NCI-H1436 treated with DMSO at 0.1 percent for 48 hours (cell line): ENCODE measurements around the gene CRAMP1.

Experiments
- DNase-seq: peaks from one replicate; lab custom pipeline; 2025; lab: John Stamatoyannopoulos, UW

Gene CRAMP1

DNA sequence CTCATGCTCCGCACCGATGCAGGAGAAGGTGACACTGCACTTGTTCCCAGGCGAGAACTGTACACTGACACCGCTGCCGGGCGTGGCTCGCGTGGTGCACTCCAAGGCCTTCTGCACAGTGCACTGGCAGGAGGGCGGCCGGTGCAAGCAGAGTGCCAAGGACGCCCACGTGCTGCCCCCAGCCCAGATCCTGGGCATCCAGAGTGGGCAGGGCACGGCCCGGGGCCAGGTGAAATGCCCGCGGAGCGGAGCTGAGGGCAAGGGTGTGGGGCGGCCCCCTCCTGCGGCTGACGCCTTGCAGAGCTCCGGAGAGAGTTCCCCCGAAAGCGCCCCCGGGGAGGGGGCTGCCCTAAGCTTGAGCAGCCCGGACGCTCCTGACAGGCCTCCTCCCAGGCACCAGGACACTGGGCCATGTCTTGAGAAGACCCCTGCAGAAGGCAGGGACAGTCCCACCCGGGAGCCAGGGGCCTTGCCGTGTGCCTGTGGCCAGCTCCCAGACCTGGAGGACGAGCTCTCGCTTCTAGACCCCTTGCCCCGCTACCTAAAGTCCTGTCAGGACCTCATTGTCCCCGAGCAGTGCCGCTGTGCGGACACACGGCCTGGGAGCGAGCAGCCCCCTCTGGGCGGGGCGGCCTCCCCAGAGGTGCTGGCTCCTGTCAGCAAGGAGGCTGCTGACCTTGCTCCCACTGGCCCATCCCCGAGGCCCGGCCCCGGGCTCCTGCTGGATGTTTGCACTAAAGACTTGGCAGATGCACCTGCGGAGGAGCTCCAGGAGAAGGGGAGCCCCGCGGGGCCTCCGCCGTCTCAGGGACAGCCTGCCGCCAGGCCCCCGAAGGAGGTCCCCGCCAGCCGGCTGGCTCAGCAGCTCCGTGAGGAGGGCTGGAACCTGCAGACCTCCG lies 44.0 kb downstream of the CRAMP1 start:
- no peak for DNase-seq

- DNase-seq = no peak
Measured at GRCh38 chr16:1656808-1657617, 44.9 kb downstream of the CRAMP1 start.

DNA sequence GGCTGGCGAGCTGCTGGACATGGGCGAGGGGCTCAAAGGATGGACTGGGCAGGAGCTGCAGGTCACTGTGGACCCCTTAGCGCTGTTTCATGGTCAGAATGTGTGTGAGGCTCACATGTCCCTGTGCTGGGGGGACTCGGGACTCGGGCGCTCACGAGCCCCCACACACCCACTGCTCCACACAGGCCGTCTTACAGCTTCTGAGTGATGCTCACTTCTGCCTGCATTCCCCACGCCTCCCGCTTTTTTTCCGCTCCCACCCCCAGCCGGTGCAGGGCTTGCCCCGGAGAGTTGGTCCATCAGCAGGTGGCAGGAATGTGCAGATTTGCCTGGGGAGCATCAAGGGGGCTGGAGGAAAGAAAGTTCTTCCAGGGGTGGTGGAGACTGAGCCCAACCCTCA lies 45.7 kb downstream of the CRAMP1 start:
- DNase-seq = no peak

DNA sequence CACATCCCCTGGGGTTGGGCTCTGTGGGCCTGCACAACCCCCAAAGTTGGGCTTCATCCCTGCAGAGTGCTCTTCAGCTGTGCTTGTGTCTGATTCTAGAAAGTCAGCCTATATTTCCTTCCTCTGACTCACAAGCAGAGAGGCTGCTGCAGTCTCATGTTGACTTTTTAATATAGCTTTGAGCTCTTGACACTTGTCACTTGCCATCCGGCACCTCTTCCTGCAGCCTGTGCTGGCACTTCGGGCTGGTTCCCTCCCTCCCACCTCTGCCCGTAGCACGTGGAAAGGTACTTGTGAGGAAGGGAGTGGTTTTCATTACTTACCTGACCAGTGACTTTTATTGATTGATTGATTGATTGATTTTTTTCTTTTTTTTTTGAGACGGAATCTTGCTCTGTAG lies 46.9 kb downstream of the CRAMP1 start:
- no peak for DNase-seq

GRCh38 chr16:1661826-1662225 lies 49.7 kb downstream of the CRAMP1 start:
- DNase-seq = no peak

GRCh38 chr16:1662543-1662942 lies 50.4 kb downstream of the CRAMP1 start:
- DNase-seq = no peak

DNA sequence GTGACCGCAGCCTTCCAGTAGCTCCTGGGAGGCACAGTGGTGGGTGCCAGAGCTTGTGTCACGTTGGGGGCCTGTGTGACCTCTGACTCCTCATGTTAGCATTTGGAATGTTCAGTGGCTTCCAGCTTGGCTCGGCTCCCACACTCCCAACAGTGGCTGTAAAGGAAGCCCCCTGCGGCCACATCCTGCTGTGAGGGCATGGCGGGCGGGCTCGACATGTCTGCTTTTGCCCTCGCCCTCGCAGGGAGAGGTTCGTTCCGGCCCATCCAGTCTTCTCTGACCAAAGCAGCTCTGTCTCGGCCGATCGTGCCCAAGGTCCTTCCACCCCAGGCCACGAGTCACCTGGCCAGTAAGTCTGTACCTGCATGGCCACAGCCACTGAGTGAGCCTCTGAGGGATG lies 53.7 kb downstream of the CRAMP1 start:
- DNase-seq = no peak

- no peak for DNase-seq
Measured at GRCh38 chr16:1666316-1666715, 54.2 kb downstream of the CRAMP1 start.

GRCh38 chr16:1667271-1667670 lies 55.1 kb downstream of the CRAMP1 start:
- DNase-seq = no peak

DNA sequence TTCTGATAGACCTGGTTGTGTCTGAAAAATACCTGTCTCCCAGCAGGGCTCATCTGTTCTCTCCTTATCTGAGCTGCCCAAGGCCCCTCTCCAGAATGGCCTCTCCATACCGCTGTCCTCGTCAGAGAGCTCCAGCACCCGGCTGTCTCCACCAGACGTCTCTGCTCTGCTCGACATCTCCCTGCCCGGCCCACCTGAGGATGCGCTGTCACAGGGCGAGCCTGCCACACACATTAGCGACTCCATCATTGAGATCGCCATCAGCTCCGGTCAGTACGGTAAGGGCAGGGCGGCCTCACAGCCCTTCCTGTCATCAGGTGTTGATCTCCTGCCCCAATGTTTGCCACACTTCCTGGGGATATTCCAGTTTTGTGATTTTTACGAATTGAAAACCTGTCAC lies 55.8 kb downstream of the CRAMP1 start:
- DNase-seq = no peak

DNA sequence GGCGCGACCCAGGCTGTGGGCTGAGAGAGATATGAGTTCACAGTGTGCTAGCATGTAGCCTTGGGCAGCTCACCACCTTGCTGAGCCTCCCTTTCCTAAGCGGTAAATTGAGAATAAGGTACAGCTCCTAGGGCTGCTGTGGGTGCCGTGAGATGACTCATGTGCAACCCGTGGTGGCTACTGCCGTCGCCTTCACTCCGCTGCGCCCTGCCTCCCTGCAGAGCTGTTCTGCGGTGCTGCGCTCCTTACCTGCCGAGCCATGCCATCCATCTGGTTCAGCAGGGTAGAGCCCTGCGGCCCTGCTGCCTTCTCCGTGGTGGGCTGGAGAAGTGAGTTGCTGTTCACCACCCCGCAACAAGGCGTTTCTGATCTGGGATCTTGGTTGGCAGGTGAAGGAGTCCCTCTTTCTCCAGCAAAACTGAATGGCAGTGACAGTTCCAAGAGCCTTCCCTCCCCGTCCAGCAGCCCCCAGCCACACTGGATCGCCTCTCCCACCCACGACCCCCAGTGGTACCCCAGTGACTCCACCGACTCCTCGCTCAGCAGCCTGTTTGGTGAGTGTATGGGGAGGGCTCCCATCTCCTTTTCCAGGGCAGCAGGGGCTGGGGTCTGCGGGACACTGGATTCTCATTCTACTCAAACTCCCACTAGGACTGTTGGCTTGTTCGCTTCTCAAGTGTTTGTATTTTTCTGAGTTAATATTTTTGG lies 56.6 kb downstream of the CRAMP1 start:
- DNase-seq = no peak

DNA sequence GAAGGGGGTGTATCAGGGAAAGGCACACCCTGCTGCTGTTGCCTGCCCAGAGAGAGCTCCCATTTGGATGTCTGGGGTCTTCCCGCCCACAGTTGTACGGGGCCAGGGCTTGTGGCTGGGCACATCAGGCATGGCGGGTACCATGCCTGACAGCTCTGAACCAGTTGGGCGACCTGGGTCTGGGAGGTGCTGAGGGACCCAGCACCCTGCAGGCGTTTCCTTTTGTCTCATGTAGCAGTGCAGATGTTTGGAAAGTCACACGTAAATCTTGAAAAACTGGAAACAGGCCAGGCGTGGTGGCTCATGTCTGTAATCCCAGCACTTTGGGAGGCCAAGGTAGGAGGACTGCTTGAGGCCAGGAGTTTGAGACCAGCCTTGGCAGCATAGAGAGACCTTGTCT lies 57.5 kb downstream of the CRAMP1 start:
- no peak for DNase-seq

DNA sequence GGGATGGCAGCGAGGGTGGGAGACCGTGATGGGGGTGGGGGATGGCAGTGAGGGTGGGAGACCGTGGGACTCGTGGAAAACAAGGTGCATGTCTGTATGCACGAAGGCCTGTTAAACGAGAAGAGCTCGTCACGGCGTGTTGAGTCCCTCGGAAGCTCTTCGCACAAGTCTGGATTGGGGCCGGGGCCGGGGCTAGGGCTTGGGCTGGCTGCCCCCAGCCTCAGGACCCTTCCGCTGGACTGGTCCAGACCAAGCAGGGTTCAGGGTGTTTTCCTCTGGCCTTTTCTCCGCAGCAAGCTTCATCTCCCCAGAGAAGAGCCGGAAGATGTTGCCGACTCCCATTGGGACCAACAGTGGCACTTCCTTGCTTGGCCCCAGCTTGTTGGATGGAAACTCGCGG lies 58.2 kb downstream of the CRAMP1 start:
- no peak for DNase-seq

DNA sequence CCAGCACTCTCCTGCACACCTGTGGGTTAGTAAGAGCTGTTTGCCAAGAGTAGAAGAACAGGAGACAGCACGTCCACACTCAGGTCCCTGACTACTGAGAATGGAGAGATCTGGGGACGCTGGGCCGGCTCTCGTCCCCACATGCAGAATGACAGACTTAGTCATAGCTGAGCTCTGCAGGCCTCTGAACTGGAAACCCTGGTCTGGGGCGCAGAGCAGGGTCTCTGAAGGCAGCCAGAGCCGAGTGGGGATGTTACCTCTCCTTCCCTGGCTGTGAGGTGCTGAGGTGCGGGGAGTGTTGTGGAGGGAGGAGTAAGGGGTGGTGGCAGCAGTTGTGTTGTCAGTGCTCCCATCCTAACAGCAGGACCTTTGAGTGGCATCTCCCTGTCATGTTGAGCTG lies 58.7 kb downstream of the CRAMP1 start:
- DNase-seq = no peak

DNA sequence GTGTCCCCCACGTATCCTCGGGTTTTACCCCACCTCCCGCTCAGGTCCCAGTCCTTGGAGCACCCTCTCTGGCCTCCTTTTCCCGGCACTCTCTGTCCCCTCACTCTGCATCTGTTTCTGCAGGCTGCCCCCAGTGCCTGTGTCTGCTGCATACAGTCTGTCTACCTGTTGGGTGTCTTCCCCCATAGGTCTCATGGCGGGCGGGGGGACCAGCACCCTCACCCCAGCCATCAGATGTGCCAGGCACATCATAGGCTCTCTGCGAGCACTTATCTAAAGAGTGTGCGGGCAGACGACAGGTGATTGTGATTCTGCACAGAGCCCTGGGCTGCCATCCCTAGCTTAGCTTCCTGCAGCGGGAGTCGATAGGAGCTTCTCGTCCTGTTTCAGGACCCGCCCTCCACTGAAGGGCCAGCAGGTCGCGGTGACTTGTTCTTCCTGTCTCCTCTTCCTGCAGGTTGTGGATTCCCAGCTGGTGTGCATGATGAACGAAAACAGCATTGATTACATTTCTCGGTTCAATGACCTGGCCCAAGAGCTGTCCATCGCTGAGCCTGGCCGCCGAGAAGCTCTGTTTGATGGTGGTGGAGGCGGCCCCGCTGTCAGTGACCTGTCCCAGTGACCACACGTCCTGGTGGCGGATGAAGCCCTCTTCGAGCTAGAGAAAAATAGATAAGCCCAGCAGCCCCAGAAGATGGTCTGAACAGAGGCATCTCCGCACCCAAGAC lies 61.4 kb downstream of the CRAMP1 start:
- no peak for DNase-seq

DNA sequence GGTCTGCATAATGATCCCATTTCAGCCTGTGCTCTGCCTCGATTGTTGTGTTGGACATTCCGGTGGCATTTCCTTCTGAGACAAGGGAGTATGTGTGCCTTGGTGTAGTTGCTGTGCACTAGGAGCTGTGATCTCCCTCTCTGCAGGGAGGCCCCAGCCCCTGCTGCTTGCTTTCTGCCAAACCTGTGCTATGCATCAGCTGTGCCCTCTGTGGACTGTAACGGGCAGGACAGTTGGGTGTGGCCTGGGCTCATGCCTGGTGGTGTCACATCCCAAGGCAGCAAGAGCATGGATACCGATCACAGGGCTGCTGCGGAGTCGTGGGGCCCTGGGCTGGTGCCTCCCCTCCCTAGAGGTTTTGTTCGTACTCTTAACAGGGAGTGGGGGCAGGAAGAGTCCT lies 62.1 kb downstream of the CRAMP1 start:
- no peak for DNase-seq

DNA sequence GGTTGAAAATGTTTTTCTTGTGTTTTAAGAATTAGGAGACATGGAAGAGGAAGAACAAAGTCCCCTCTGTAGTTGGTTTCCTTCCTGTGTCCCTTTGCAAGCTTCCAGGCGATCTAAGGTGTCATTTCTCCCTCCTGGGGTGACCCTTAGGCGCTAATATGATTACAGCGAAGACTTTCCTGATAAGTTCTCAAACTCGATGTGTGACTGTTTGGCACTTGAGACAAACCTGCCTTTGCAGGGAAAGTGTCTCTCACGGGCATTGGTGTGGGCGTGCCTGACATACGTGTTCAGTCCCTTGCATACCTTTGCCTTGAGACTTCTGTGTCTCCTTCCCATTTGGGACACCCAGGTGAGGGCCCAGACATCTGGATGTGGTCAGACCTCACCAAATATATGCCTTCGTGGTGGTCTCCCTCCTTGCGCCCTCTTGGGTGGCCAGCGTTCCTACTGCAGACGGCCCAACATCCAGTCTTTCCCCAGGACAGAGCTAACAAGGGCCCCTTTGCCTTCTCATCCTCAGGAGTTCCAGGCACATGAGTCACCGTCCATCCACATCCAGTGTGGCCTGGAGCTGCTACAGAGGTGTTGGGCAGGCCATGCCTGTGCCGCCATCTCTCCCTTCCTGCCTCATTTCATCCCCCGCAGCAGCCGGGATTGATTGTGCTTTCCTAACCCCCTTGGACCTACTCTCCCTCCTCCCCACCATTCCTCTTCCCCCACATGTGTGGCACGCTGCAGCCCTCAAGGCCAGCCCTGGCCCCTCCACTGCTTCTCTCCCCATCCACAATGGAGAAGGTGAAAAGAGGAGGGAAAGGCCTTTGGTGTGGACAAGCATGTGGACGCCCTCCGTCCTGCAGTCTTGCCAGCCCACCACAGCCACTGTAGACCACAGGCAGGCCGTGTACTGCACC lies 62.8 kb downstream of the CRAMP1 start:
- DNase-seq = no peak

DNA sequence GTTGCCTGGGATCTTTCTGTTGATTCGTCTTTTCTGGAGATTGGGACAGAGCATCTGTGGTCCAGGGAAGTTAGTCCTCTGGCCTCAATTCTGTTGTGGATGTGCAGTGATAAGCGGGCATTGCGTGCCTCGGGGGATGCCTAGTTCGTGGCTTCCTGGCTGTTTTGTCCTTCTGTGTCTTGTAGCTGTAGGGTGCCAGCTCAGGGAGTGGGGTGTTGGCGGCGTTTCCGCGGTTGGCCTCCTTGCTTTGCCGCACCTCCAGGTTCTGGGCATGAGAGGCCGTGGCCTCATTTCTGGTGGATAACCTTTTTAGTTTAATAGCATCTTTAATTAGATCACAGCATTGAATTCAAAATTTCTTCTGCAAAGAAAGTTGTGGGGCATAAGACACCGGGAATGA lies 64.5 kb downstream of the CRAMP1 start:
- DNase-seq = no peak

GRCh38 chr16:1677339-1677738 lies 65.2 kb downstream of the CRAMP1 start:
- no peak for DNase-seq

DNA sequence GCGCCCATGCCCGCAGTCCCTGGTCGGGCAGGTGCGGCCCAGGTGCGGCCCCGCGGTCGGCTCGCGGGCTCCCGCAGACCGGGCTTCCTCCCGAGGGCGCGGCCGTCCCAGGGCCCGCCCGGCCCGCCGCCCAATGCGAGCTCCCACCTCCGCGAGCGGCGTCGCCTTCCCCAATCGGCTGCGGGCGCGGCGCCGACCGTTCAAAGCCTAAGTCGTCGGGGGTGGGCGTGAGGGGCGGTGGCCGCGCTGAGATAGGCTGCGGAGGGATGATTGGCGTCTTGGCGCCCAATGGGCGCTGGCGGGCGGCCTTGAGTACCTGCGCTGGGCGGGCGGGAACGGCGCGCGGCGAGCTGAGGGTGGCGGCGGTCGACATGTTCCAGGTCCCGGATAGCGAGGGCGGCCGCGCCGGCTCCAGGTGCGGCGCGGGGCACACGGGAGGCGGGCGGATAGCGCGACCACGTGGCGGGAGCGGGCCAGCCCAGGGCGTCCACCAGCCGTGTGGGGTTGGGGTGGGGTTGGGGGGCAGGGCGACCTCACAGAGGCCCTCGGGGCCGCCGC lies 65.9 kb downstream of the CRAMP1 start, which contains the start of gene JPT2:
TSS of gene JPT2 (plus strand) at position 338 of the 558 bp plus-strand sequence. CDS start at position 372, 34 bp downstream.
- DNase-seq = peak; percentile 87
